SU-DHL-6 (cell line): ENCODE data around the gene HES4.
"Not testable (repeated sequence)": the region's sequence is repeated elsewhere in the genome, so short reads cannot be mapped to it uniquely, and the experiment has no call there.

Source experiments
- H2AFZ ChIP-seq: fragments of 200-600 bp; sonication (generic); 2 replicates; pipeline ENCODE4 v1.6.1; 2014; ENCODE audit warnings: low read depth, mild to moderate bottlenecking, moderate library complexity, mixed read lengths, antibody characterized with exemption, low read length; ENCODE audit not compliant: severe bottlenecking
- H3F3A ChIP-seq: fragments of 200-600 bp; shearing (Covaris generic); 2 replicates; pipeline ENCODE4 v1.6.0; 2016; ENCODE audit warnings: antibody characterized with exemption, mild to moderate bottlenecking; ENCODE audit not compliant: insufficient read depth
- H3K27ac ChIP-seq: fragments of 200-600 bp; sonication (generic); 2 replicates; pipeline ENCODE4 v1.5.1; 2016; ENCODE audit warnings: low read depth, mild to moderate bottlenecking, low read length, moderate library complexity, mixed read lengths
- H3K27me3 ChIP-seq: fragments of 200-600 bp; sonication (generic), shearing (Covaris generic); 2 replicates; pipeline ENCODE4 v1.6.0; 2014; ENCODE audit warnings: mild to moderate bottlenecking, low read length
- H3K36me3 ChIP-seq: fragments of 200-600 bp; sonication (generic); 2 replicates; pipeline ENCODE4 v1.6.1; 2014; ENCODE audit warnings: mild to moderate bottlenecking, low read length, mixed read lengths
- H3K4me2 ChIP-seq: fragments of 300-600, 200-600 bp; shearing (Covaris generic), sonication (generic); 2 replicates; pipeline ENCODE4 v1.6.0; 2014; ENCODE audit warnings: low read length, low read depth, mild to moderate bottlenecking; ENCODE audit not compliant: poor library complexity, severe bottlenecking
- H3K4me3 ChIP-seq: fragments of 200-600 bp; sonication (generic); 2 replicates; pipeline ENCODE4 v1.5.1; 2014; ENCODE audit warnings: antibody characterized with exemption, low read length, mild to moderate bottlenecking, mixed read lengths; ENCODE audit not compliant: insufficient read depth, poor library complexity, severe bottlenecking
- H3K79me2 ChIP-seq: fragments of 200-600 bp; sonication (generic); 2 replicates; pipeline ENCODE4 v1.6.1; 2014; ENCODE audit warnings: mild to moderate bottlenecking, low read length, moderate library complexity; ENCODE audit not compliant: insufficient read depth
- H3K9ac ChIP-seq: fragments of 200-600 bp; sonication (generic); 2 replicates; pipeline ENCODE4 v1.7.0; 2014; ENCODE audit warnings: mild to moderate bottlenecking, low read length
- H3K9me2 ChIP-seq: fragments of 200-600 bp; sonication (generic); replicated peaks from 2 replicates; pipeline ENCODE4 v1.6.1; 2014; ENCODE audit warnings: low read length; ENCODE audit not compliant: insufficient read depth
- H3K9me3 ChIP-seq: fragments of 200-600 bp; sonication (generic); 2 replicates; pipeline ENCODE4 v1.6.1; 2014; ENCODE audit warnings: low read length, mixed read lengths; ENCODE audit not compliant: insufficient read depth
- H4K20me1 ChIP-seq: fragments of 200-600 bp; sonication (generic); 2 replicates; pipeline ENCODE4 v1.6.1; 2014; ENCODE audit warnings: low read depth, mild to moderate bottlenecking, antibody characterized with exemption, low read length, moderate library complexity, mixed read lengths
- CTCF ChIP-seq: fragments of 200-600 bp; sonication (generic); IDR thresholded peaks from one replicate; pipeline ENCODE4 v1.5.1; 2017; ENCODE audit warnings: antibody characterized with exemption, mild to moderate bottlenecking, low read length, moderate library complexity; ENCODE audit not compliant: insufficient read depth, poor library complexity, severe bottlenecking
- EZH2phosphoT487 ChIP-seq: fragments of 200-600 bp; sonication (generic), shearing (Covaris generic); conservative IDR thresholded peaks from 2 replicates; pipeline ENCODE4 v1.6.1; 2018; ENCODE audit warnings: mild to moderate bottlenecking, antibody characterized with exemption, low read length, moderate library complexity, mixed read lengths

Gene HES4

DNA sequence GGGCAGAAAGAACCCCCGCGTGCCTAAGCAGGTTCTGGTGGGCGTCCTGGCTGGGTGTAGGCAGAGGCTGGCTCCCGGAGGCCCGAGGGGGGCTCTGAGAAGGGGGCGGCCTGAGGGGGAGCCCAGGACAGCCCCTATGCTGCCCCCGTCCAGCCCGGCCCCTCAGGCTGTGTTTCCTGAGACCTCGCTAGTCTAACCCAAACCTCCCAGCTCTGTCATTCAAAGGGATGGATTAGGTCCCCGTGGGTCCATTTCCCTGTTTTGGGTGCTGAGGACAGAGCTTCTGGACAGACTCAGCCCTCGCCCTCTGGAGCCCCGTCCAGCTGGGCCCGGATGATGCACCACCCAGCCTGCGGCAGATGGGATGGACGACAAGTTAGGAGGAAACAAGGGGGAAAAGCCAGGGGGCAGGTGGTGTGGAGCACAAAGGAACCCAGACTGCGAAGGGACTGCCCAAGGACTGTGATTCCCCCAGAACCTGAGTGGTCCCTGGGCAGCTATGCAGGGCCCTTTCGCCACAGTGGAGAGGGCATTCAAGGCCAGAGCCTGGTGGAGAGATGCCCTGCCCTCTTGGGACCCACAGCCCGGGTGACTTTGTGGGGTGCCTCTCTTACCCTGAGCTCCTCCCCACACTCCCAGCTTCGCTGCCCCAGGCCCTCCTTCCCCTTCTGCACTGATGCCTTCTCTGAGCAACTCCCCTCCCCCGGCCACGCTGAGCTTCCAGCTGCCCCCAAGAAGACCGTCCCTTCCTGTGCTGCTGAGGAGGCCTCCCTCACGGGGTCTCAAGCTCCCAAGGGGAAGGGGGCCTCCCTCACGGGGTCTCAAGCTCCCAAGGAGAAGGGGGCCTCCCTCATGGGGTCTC lies 2.8 kb downstream of the HES4 start:
- no peaks in the 10 kb centered on the region for H3K9me3 ChIP-seq
- H3K27me3 ChIP-seq: no peaks in the 10 kb centered on the region
- TF ChIP-seq CTCF (no peak), EZH2phosphoT487 (no peak)
- no peaks in the 10 kb centered on the region for H3K9me2 ChIP-seq
- no peaks in the 10 kb centered on the region for H3K79me2 ChIP-seq
- H3K9ac ChIP-seq: no peak overlapping the region
- no peak overlapping the region for H2AFZ ChIP-seq
- no peaks in the 10 kb centered on the region for H4K20me1 ChIP-seq
- no peak overlapping the region for H3K27ac ChIP-seq
- no peaks in the 10 kb centered on the region for H3F3A ChIP-seq
- no peak overlapping the region for H3K4me2 ChIP-seq
- H3K36me3 ChIP-seq: no peaks in the 10 kb centered on the region
- no peak overlapping the region for H3K4me3 ChIP-seq

GRCh38 chr1:995665-996633 lies 3.9 kb downstream of the HES4 start:
- Histone ChIP-seq H3K4me3 (no peak overlapping the region), H4K20me1 (no peaks in the 10 kb centered on the region), H3K9ac (no peak overlapping the region), H3K36me3 (no peaks in the 10 kb centered on the region), H3F3A (no peaks in the 10 kb centered on the region), H3K9me2 (no peaks in the 10 kb centered on the region), H3K27me3 (no peaks in the 10 kb centered on the region), H2AFZ (no peak overlapping the region), H3K4me2 (no peak overlapping the region), H3K79me2 (no peaks in the 10 kb centered on the region), H3K9me3 (no peaks in the 10 kb centered on the region), H3K27ac (no peak overlapping the region)
- no peak for TF ChIP-seq CTCF
- no peak for TF ChIP-seq EZH2phosphoT487

- H3F3A ChIP-seq, H3K27me3 ChIP-seq, H3K36me3 ChIP-seq, H4K20me1 ChIP-seq, H3K79me2 ChIP-seq, H2AFZ ChIP-seq, H3K9ac ChIP-seq, H3K9me2 ChIP-seq, H3K4me3 ChIP-seq, H3K4me2 ChIP-seq, H3K27ac ChIP-seq, H3K9me3 ChIP-seq: not testable (repeated sequence)
Observed at GRCh38 chr1:994546-994945, 5.4 kb downstream of the HES4 start.
